IMR-90 (cell line): ENCODE data around the gene HSD17B7.

Source experiments
- BHLHE40 ChIP-seq: fragments of 150-350 bp; IDR thresholded peaks from 2 replicates; pipeline ENCODE4 v1.6.1; 2016; ENCODE audit warnings: mild to moderate bottlenecking, low read depth, low read length
- CEBPB ChIP-seq: IDR thresholded peaks from 2 replicates; pipeline ENCODE4 v1.6.1; 2012; ENCODE audit warnings: low read depth, low read length, improper control_type of control experiment
- CHD1 ChIP-seq: IDR thresholded peaks from 2 replicates; pipeline ENCODE4 v1.6.1; 2012; ENCODE audit warnings: low read depth, low read length, improper control_type of control experiment
- MAFK ChIP-seq: IDR thresholded peaks from 2 replicates; pipeline ENCODE4 v1.6.1; 2012; ENCODE audit warnings: low read depth, low read length, improper control_type of control experiment
- MXI1 ChIP-seq: IDR thresholded peaks from 2 replicates; pipeline ENCODE4 v1.6.1; 2012; ENCODE audit warnings: low read depth, mild to moderate bottlenecking, low read length, moderate library complexity, borderline replicate concordance
- POLR2A ChIP-seq: IDR thresholded peaks from 2 replicates; pipeline ENCODE4 v1.6.1; 2012; ENCODE audit warnings: mild to moderate bottlenecking, low read depth, low read length
- RAD21 ChIP-seq: IDR thresholded peaks from 2 replicates; pipeline ENCODE4 v1.6.1; 2012; ENCODE audit warnings: low read length, improper control_type of control experiment
- RCOR1 ChIP-seq: IDR thresholded peaks from 2 replicates; pipeline ENCODE4 v1.6.1; 2012; ENCODE audit warnings: mild to moderate bottlenecking, low read length, improper control_type of control experiment; ENCODE audit not compliant: insufficient replicate concordance
- RFX5 ChIP-seq: IDR thresholded peaks from 2 replicates; pipeline ENCODE4 v1.8.0; 2012; ENCODE audit warnings: low read depth, mild to moderate bottlenecking, low read length, moderate library complexity
- SMC3 ChIP-seq: fragments of 150-350 bp; IDR thresholded peaks from 2 replicates; pipeline ENCODE4 v1.6.1; 2016; ENCODE audit warnings: low read depth, mild to moderate bottlenecking, antibody characterized with exemption, low read length, moderate library complexity
- TF ChIP-seq, protein P1 (sequence below): conservative IDR thresholded peaks from 2 replicates; pipeline ENCODE4 v1.5.1; 2012; ENCODE audit warnings: mild to moderate bottlenecking, low read depth, low read length, improper control_type of control experiment
- TF ChIP-seq, protein P2 (sequence below): fragments of 150-350 bp; IDR thresholded peaks from 2 replicates; pipeline ENCODE4 v1.6.1; 2017; ENCODE audit warnings: mild to moderate bottlenecking, antibody characterized with exemption, low read length, low read depth
- TF ChIP-seq, protein P3 (sequence below): fragments of 150-350 bp; IDR thresholded peaks from 2 replicates; pipeline ENCODE4 v1.6.1; 2016; ENCODE audit warnings: low read depth, mild to moderate bottlenecking, low read length, moderate library complexity, borderline replicate concordance

DNA sequence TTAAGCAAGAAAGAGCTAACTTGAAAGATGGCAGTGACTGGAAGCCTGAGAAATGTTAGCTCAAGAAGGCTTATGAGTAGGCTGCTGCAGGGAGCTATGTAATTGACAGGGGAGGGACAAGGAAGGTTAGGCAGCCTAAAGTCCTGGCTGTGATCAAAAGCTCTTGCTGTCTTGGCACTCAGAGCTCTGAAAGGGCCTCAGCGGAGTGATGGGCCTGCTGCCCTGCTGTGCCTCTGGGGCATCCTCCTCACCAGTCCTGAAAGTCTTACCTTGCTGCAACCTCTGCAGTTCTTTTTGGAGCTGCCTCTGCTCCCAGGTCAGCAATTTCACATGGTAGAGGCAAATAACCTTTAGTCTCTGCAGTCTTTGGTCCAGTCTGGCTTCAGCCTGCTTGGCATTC is 68.7 kb downstream of the HSD17B7 start:
- TF ChIP-seq, protein P1, sequence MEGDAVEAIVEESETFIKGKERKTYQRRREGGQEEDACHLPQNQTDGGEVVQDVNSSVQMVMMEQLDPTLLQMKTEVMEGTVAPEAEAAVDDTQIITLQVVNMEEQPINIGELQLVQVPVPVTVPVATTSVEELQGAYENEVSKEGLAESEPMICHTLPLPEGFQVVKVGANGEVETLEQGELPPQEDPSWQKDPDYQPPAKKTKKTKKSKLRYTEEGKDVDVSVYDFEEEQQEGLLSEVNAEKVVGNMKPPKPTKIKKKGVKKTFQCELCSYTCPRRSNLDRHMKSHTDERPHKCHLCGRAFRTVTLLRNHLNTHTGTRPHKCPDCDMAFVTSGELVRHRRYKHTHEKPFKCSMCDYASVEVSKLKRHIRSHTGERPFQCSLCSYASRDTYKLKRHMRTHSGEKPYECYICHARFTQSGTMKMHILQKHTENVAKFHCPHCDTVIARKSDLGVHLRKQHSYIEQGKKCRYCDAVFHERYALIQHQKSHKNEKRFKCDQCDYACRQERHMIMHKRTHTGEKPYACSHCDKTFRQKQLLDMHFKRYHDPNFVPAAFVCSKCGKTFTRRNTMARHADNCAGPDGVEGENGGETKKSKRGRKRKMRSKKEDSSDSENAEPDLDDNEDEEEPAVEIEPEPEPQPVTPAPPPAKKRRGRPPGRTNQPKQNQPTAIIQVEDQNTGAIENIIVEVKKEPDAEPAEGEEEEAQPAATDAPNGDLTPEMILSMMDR: no peak
- no peak for TF ChIP-seq RAD21
- no peak for TF ChIP-seq POLR2A
- TF ChIP-seq, protein P2, sequence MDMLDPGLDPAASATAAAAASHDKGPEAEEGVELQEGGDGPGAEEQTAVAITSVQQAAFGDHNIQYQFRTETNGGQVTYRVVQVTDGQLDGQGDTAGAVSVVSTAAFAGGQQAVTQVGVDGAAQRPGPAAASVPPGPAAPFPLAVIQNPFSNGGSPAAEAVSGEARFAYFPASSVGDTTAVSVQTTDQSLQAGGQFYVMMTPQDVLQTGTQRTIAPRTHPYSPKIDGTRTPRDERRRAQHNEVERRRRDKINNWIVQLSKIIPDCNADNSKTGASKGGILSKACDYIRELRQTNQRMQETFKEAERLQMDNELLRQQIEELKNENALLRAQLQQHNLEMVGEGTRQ: no peak
- TF ChIP-seq SMC3: no peak
- TF ChIP-seq RFX5: no peak
- TF ChIP-seq CEBPB: no peak
- no peak for TF ChIP-seq MAFK
- no peak for TF ChIP-seq MXI1
- no peak for TF ChIP-seq BHLHE40
- TF ChIP-seq, protein P3, sequence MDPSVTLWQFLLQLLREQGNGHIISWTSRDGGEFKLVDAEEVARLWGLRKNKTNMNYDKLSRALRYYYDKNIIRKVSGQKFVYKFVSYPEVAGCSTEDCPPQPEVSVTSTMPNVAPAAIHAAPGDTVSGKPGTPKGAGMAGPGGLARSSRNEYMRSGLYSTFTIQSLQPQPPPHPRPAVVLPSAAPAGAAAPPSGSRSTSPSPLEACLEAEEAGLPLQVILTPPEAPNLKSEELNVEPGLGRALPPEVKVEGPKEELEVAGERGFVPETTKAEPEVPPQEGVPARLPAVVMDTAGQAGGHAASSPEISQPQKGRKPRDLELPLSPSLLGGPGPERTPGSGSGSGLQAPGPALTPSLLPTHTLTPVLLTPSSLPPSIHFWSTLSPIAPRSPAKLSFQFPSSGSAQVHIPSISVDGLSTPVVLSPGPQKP: no peak
- TF ChIP-seq RCOR1: no peak
- no peak for TF ChIP-seq CHD1
